HepG2 (cell line): ENCODE results near the gene ZFP62. TPM values are rescaled to one million over a fixed set of nuclear protein-coding genes. Genes with fewer than 3 reads are reported as not detected.

Experiments used
- CCAR2 ChIP-seq: fragments of 200-400 bp; formaldehyde crosslinking; optimal IDR thresholded peaks from 2 replicates; pipeline ENCODE3; 2018; ENCODE audit warnings: low read depth, mild to moderate bottlenecking, low read length, moderate library complexity
- GABPB1 ChIP-seq: IDR thresholded peaks from 2 replicates; pipeline ENCODE4 v1.6.1; 2016; ENCODE audit warnings: mild to moderate bottlenecking, missing genetic modification reagents, moderate library complexity, missing compliant biosample characterization
- JDP2 ChIP-seq: sonication (generic); formaldehyde crosslinking; IDR thresholded peaks from 2 replicates; pipeline ENCODE4 v1.8.1; 2022; ENCODE audit warnings: missing genetic modification reagents, borderline replicate concordance
- PHB2 ChIP-seq: fragments of 450-650 bp; IDR thresholded peaks from 2 replicates; pipeline ENCODE4 v1.6.1; 2018; ENCODE audit not compliant: partially characterized antibody
- TAF1 ChIP-seq: sonication (generic); formaldehyde crosslinking; IDR thresholded peaks from 2 replicates; pipeline ENCODE4 v1.4.0; 2020; ENCODE audit warnings: missing genetic modification reagents
- ZNF776 ChIP-seq: sonication (generic); formaldehyde crosslinking; IDR thresholded peaks from 2 replicates; pipeline ENCODE4 v1.4.0; 2020; ENCODE audit warnings: mild to moderate bottlenecking, missing genetic modification reagents
- polyA plus RNA-seq, 8 experiments: library from polyadenylated mRNA; depleted of rRNA in 3 of 8; stranded (reverse) in 7 of 8; unstranded in 1 of 8; fragments of >200 nt; fragmentation: Illumina TruSeq in 4 of 8; extraction: Trizol in 4 of 8; gene quantifications; 2 replicates each; pipeline versions ENCODE4 v1.2.1 to v1.2.3, GENCODE V29; 2011 to 2016; ENCODE audit warnings: low read depth in 4 of 8, missing spikeins in 1 of 8, mixed read lengths in 1 of 8; ENCODE audit not compliant: insufficient read depth in 1 of 8
- total RNA-seq, 5 experiments: library from RNA; depleted of rRNA; stranded (reverse); fragments of >200 nt; fragmentation: Illumina TruSeq; extraction: Trizol; gene quantifications; 2 replicates each; pipeline ENCODE4 v1.2.3, GENCODE V29; 2016; ENCODE audit warnings: low read depth in 1 of 5
- TF ChIP-seq, protein P1 (sequence below), 2 experiments: IDR thresholded peaks; 2 replicates each; pipeline ENCODE4 v1.6.1; 2011 to 2012; ENCODE audit warnings: low read length in 2 of 2, borderline replicate concordance in 1 of 2, low read depth in 1 of 2, mild to moderate bottlenecking in 1 of 2, moderate library complexity in 1 of 2
- TF ChIP-seq, protein P2 (sequence below): sonication (generic); formaldehyde crosslinking; IDR thresholded peaks from 2 replicates; pipeline ENCODE4 v1.8.0; 2022; ENCODE audit warnings: missing genetic modification reagents, low read depth, mild to moderate bottlenecking, borderline replicate concordance
- TF ChIP-seq, protein P3 (sequence below): sonication (generic); formaldehyde crosslinking; IDR thresholded peaks from 2 replicates; pipeline ENCODE4 v1.4.0; 2020; ENCODE audit warnings: missing genetic modification reagents
- TF ChIP-seq, protein P4 (sequence below): sonication (generic); formaldehyde crosslinking; conservative IDR thresholded peaks from 2 replicates; pipeline ENCODE4 v1.4.0; 2020; ENCODE audit warnings: mild to moderate bottlenecking, missing genetic modification reagents, moderate library complexity

The ZFP62 gene
- total and polyA plus RNA-seq, 2 of the 13 experiments (the other 11 are each of a cell fraction or from before 2014, with no cell fraction given) = 8.2 to 19.4 TPM

DNA sequence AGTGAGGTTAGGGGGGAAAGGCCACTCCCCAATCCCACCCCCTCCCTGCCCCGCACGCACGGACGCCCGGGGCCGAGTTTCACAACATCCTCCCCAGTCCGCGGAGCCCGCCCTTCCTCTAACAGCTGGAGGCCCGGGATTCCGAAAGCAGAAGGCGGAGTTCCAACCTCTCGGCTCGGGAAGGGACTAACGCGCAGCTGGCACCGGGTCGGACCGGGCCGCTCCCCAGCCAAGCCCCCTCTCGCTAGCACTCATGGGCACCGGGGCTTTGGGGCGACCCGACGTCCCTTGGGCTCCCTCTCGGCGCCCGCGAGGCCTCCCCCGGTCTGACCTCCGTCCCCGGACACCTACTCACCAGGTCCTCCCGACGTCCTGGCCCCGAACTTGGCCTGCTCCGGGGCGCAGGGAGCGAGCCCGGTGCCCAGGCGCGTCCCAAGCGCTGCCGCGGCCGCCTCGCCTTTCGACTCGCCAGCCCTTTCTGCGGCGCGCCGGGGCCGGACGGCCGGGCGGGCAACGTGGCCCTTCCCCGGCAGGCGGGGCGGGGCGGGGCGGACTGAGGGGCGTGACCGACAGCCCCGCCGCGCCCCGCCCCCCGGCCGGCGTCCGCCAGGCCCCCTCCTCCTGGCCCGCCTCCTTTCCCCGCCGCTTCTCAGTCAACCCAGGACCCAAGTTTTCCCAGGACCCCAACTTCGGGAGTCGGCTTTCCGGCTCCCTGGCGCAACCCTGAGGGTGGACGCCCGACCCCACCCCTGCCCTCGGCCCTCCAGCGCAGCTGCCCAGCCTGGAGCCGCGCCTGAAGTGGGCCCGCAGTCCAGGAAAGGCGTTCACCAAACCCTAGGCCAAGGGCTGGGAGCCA is 58.5 kb downstream of the ZFP62 start, which contains the start of gene MGAT1 (continued):
- TF ChIP-seq, protein P1, sequence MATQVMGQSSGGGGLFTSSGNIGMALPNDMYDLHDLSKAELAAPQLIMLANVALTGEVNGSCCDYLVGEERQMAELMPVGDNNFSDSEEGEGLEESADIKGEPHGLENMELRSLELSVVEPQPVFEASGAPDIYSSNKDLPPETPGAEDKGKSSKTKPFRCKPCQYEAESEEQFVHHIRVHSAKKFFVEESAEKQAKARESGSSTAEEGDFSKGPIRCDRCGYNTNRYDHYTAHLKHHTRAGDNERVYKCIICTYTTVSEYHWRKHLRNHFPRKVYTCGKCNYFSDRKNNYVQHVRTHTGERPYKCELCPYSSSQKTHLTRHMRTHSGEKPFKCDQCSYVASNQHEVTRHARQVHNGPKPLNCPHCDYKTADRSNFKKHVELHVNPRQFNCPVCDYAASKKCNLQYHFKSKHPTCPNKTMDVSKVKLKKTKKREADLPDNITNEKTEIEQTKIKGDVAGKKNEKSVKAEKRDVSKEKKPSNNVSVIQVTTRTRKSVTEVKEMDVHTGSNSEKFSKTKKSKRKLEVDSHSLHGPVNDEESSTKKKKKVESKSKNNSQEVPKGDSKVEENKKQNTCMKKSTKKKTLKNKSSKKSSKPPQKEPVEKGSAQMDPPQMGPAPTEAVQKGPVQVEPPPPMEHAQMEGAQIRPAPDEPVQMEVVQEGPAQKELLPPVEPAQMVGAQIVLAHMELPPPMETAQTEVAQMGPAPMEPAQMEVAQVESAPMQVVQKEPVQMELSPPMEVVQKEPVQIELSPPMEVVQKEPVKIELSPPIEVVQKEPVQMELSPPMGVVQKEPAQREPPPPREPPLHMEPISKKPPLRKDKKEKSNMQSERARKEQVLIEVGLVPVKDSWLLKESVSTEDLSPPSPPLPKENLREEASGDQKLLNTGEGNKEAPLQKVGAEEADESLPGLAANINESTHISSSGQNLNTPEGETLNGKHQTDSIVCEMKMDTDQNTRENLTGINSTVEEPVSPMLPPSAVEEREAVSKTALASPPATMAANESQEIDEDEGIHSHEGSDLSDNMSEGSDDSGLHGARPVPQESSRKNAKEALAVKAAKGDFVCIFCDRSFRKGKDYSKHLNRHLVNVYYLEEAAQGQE (IDR thresholded peaks at IDR 0.05; ENCODE audit: borderline replicate concordance in 1 of 2, low read depth in 1 of 2, low read length in 2 of 2) = no peak
- TF ChIP-seq, protein P2, sequence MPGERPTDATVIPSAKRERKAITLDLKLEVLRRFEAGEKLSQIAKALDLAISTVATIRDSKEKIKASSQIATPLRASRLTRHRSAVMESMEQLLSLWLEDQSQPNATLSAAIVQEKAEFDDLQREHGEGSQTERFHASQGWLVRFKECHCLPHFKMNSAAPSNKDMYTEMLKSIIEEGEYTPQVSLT = no peak
- TF ChIP-seq ZNF776 (CRISPR knock-in tag) = 0 out of 2 replicates have a peak, but pooled peaks have one; percentile 78
- TF ChIP-seq PHB2 = no peak
- no peak for TF ChIP-seq JDP2
- peak; percentile 64 for TF ChIP-seq GABPB1
- TF ChIP-seq TAF1 (CRISPR knock-in tag) = peak; percentile 68; the same call in 1 of the 2 replicates
- TF ChIP-seq, protein P3, sequence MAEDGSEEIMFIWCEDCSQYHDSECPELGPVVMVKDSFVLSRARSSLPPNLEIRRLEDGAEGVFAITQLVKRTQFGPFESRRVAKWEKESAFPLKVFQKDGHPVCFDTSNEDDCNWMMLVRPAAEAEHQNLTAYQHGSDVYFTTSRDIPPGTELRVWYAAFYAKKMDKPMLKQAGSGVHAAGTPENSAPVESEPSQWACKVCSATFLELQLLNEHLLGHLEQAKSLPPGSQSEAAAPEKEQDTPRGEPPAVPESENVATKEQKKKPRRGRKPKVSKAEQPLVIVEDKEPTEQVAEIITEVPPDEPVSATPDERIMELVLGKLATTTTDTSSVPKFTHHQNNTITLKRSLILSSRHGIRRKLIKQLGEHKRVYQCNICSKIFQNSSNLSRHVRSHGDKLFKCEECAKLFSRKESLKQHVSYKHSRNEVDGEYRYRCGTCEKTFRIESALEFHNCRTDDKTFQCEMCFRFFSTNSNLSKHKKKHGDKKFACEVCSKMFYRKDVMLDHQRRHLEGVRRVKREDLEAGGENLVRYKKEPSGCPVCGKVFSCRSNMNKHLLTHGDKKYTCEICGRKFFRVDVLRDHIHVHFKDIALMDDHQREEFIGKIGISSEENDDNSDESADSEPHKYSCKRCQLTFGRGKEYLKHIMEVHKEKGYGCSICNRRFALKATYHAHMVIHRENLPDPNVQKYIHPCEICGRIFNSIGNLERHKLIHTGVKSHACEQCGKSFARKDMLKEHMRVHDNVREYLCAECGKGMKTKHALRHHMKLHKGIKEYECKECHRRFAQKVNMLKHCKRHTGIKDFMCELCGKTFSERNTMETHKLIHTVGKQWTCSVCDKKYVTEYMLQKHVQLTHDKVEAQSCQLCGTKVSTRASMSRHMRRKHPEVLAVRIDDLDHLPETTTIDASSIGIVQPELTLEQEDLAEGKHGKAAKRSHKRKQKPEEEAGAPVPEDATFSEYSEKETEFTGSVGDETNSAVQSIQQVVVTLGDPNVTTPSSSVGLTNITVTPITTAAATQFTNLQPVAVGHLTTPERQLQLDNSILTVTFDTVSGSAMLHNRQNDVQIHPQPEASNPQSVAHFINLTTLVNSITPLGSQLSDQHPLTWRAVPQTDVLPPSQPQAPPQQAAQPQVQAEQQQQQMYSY (CRISPR knock-in tag) = 0 out of 2 replicates have a peak, but pooled peaks have one; percentile 22
- no peak for TF ChIP-seq CCAR2
- TF ChIP-seq, protein P4, sequence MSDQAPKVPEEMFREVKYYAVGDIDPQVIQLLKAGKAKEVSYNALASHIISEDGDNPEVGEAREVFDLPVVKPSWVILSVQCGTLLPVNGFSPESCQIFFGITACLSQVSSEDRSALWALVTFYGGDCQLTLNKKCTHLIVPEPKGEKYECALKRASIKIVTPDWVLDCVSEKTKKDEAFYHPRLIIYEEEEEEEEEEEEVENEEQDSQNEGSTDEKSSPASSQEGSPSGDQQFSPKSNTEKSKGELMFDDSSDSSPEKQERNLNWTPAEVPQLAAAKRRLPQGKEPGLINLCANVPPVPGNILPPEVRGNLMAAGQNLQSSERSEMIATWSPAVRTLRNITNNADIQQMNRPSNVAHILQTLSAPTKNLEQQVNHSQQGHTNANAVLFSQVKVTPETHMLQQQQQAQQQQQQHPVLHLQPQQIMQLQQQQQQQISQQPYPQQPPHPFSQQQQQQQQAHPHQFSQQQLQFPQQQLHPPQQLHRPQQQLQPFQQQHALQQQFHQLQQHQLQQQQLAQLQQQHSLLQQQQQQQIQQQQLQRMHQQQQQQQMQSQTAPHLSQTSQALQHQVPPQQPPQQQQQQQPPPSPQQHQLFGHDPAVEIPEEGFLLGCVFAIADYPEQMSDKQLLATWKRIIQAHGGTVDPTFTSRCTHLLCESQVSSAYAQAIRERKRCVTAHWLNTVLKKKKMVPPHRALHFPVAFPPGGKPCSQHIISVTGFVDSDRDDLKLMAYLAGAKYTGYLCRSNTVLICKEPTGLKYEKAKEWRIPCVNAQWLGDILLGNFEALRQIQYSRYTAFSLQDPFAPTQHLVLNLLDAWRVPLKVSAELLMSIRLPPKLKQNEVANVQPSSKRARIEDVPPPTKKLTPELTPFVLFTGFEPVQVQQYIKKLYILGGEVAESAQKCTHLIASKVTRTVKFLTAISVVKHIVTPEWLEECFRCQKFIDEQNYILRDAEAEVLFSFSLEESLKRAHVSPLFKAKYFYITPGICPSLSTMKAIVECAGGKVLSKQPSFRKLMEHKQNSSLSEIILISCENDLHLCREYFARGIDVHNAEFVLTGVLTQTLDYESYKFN (CRISPR knock-in tag) = peak; percentile 35; the same call in 1 of the 2 replicates
